Motor neuron (in vitro differentiated cells): Measurements from ENCODE around the gene PANK3. TPM values are rescaled to one million over a fixed set of nuclear protein-coding genes. Genes with fewer than 3 reads are reported as not detected.
"Not testable (repeated sequence)": the region's sequence is repeated elsewhere in the genome, so short reads cannot be mapped to it uniquely, and the experiment has no call there.

ENCODE experiments used
- ATAC-seq, 8 experiments: fragments of 200-7000 bp; cut with Tn5 transposase; replicated peaks in 6 of 8; 2 replicates each; pipeline ENCODE4 v1.8.0; 2021; ENCODE audit warnings: mild to moderate bottlenecking in 8 of 8, moderate library complexity in 8 of 8
- H3K27ac ChIP-seq, 2 donors: fragments of 250-450 bp; sonication (Bioruptor Pico); 2 replicates each; pipeline ENCODE4 v1.9.0; 2021; ENCODE audit warnings: antibody characterized with exemption in 2 of 2, mild to moderate bottlenecking in 2 of 2, moderate library complexity in 1 of 2
- H3K4me1 ChIP-seq, 2 donors: fragments of 250-450 bp; sonication (Bioruptor Pico); replicated peaks in 1 of 2; 2 replicates each; pipeline ENCODE4 v1.6.1; 2021; ENCODE audit warnings: antibody characterized with exemption in 2 of 2, mild to moderate bottlenecking in 2 of 2, moderate library complexity in 1 of 2
- H3K4me3 ChIP-seq, 5 donors: fragments of 250-450 bp; sonication (Bioruptor Pico); 2 replicates each; pipeline ENCODE4 v1.9.0; 2021; ENCODE audit warnings: antibody characterized with exemption in 5 of 5, mild to moderate bottlenecking in 5 of 5, moderate library complexity in 4 of 5
- WGBS, 10 experiments: fragments of 450-650 bp; shearing (Covaris generic); methylation state at CpG; one replicate each; pipeline ENCODE4 v1.0.0; 2022; 5-methylcytosine and 5-hydroxymethylcytosine counted together
- in situ Hi-C, 9 experiments: fragments of 400-800 bp; cut with MboI; loops; one replicate each; pipeline ENCODE4 v1.15.0; 2021; ENCODE audit warnings: low sequenced_read_pairs in 9 of 9, low pct_unique_long_range_greater_than_20kb in 2 of 9; ENCODE audit not compliant: unreplicated experiment in 9 of 9
- total RNA-seq, 8 experiments: library from RNA; unstranded; fragments of 300-600 nt; gene quantifications; 2 replicates each; pipeline versions ENCODE4 v1.2.3 to v1.2.4, GENCODE V29; 2022

The PANK3 gene
- total RNA-seq, 8 experiments from 2014 or later, result 44.3 to 82.0 (median 65.6) TPM

DNA sequence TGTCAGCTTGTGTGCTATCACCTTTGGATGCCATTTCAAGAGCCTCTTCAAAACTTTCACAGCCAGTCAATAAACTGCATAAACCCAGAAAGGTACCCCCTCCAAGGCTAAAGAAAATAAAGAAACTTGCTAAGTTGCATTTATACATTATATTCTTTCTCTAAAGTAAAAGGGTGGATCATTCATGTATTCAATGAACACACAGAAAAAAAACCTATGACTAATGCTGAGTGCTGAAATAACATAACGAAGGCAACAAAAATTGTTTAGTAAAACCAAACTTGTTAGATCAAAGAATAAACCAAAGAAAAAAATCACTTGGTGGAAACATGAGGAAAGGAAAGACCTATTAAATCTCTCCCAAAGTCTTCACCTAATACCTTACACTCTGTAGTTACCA lies 15.2 kb downstream of the PANK3 start:
- peak in 2 of 8 experiments; percentile 52 to 54 for ATAC-seq
- H3K27ac ChIP-seq, result no peak overlapping the region
- WGBS, 10 experiments, result 22 to 100% (median 71%) methylated on average over 1 of the region's 1 CpG; no CpG with 5 or more reads in 1 of the 10 experiments
- no peaks in the 10 kb centered on the region for H3K4me1 ChIP-seq
- in situ Hi-C loops, result no loop called here
- no peak overlapping the region for H3K4me3 ChIP-seq

DNA sequence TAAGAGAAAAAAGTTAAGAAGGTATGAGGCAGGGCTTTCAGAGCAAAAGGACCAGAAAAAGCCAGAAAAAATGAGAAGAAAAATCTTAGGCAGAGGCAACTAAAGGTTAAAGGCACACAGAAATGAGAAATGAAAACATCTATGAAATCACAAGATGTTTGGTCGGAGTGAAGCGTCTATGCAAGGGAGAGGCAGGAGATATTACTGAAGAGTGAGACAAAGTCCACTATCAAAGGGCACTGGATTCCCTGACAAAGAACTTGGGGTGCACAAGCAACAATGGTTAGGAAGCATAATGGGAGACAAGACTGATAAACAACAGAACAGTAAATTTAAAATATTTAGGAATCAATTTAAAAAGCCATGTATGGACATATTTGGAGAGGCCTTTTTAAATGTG lies 16.9 kb downstream of the PANK3 start:
- no peak overlapping the region for H3K4me3 ChIP-seq
- ATAC-seq, result no peak
- in situ Hi-C loops, result no loop called here
- no peak overlapping the region for H3K27ac ChIP-seq
- no peaks in the 10 kb centered on the region for H3K4me1 ChIP-seq
- WGBS, 10 experiments, result 55 to 100% (median 94%) methylated on average over 2 of the region's 2 CpGs; no CpG with 5 or more reads in 2 of the 10 experiments

DNA sequence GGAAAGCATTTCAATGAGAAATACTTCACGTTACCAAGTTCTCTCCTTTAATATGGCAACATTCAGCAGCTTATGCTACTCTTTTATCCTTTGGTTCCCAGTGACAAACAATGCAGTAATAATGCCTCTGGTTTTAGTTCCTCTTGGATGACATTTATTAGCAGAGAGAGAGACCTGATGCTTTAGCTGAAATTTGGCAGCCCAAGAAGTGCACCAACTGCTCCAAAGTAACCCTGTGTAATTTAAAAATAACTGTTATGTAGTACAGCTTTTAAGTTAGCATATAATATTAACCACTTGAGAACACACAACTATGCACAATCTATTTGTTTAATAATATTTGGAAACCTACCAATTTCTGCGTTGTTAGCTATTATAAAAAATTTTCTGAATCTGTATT lies 21.8 kb downstream of the PANK3 start:
- in situ Hi-C loops, result no loop called here
- Histone ChIP-seq H3K4me3 (no peak overlapping the region), H3K27ac (no peak overlapping the region), H3K4me1 (no peaks in the 10 kb centered on the region)
- WGBS, 10 experiments, result 86 to 100% (median 100%) methylated on average over 1 to 2 of the region's 2 CpGs; no CpG with 5 or more reads in 2 of the 10 experiments
- no peak for ATAC-seq

DNA sequence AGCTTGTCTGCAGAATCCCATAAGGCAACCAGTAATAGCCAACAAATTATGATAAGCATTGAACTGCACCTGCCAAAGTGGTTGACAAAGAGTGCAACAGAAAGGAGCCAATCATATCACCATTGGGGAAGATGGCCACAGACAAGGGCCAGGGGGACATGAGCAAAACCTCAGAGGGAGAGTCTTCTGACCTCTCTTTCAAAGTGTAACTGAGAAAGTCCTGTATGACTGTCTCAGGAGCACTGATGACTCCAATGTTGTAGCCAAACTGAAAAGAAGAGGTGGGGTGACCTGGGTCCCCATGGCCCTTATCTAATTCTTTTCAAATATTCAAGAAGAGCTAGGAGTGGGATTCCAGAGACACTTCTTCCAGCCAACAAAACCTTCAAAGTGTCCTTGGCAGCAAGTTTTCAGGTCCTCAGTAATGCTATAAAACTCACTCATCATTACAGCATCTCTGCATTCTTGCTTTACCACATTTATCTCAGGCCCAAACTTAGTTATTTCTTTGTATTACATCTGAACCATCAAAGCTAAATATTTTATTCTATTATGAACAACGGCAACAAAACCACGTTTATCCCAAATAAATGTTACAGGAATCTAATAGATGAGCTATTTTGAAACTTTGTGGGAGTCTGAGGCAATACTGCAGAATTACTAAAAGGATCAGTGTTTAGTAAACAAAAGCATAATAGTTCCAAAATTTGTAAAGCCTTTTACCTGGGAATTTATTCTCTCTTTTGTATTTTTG lies 25.6 kb downstream of the PANK3 start:
- in situ Hi-C loops, result no loop called here
- WGBS, 10 experiments, result 70 to 100% (median 96%) methylated on average over 1 to 2 of the region's 2 CpGs
- H3K4me3 ChIP-seq, result no peak overlapping the region
- no peaks in the 10 kb centered on the region for H3K4me1 ChIP-seq
- ATAC-seq, result no peak
- H3K27ac ChIP-seq, result no peak overlapping the region

DNA sequence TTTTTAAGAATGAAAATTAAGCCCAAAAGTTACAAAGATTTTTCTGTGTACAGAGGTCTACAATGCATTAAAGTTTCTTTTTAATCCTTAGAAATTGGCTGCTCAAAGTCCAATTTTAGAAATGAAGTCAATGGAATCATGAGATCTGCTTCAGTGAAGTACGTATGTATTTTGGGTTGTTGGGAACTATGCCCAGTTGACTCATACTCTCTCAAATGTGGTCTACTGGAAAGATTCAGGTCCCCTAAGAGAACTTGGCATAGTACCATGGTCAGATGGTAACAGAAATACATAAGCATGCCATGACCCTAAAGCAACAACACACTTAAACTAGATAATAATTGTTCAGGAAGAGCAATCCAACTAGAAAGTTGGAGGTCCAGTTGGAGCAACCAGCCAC lies 27.0 kb downstream of the PANK3 start:
- in situ Hi-C loops, result no loop called here
- Histone ChIP-seq H3K27ac (no peak overlapping the region), H3K4me1 (no peaks in the 10 kb centered on the region), H3K4me3 (no peak overlapping the region)
- peak in 3 of 8 experiments; percentile 20 to 62 (median 40) for ATAC-seq
- 14 to 100% (median 50%) methylated on average over 1 of the region's 1 CpG; no CpG with 5 or more reads in 6 of the 10 experiments for WGBS, 10 experiments

DNA sequence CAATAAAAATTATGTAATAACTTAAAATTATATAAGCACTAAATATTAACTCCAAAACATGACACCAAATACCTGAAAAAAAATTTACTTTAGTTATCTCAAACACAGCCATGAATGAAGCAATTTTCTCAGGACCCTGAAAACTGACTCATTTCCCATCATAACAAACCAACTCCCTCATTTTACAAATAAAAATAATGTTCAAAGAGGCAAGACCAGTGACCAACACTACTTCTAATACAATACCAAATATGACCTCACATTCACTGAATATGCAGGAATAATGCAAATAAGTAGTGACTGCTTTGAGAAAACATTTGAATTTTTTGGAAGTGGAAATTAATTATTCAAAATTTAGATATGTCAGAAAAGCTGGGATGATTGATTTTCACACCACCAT lies 28.5 kb downstream of the PANK3 start:
- Histone ChIP-seq H3K27ac (no peak overlapping the region), H3K4me3 (no peak overlapping the region), H3K4me1 (no peaks in the 10 kb centered on the region)
- ATAC-seq, result peak in 3 of 8 experiments; percentile 70 to 92 (median 91)
- in situ Hi-C loops, result no loop called here

DNA sequence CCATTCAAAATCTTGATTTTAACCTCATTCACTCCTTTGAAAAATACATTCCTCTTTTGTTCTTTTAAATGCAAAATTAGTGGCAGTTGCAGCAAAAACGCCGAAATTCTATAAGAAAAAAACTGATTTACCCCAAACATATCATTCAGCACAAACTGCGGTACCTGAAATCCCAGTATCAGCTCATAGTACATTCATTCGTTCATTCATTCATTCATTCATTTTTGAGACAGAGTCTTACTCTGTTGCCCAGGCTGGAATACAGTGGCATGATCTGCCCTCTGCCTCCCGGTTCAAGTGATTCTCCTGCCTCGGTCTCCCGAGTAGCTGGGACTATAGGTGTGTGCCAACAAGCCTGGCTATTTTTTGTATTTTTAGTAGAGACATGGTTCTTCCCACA lies 29.6 kb downstream of the PANK3 start:
- no peak for ATAC-seq
- no peak overlapping the region for H3K27ac ChIP-seq
- H3K4me1 ChIP-seq, result no peaks in the 10 kb centered on the region
- H3K4me3 ChIP-seq, result no peak overlapping the region
- in situ Hi-C loops, result no loop called here
- WGBS, 10 experiments, result 86 to 100% (median 95%) methylated on average over 3 to 7 of the region's 7 CpGs; no CpG with 5 or more reads in 2 of the 10 experiments

DNA sequence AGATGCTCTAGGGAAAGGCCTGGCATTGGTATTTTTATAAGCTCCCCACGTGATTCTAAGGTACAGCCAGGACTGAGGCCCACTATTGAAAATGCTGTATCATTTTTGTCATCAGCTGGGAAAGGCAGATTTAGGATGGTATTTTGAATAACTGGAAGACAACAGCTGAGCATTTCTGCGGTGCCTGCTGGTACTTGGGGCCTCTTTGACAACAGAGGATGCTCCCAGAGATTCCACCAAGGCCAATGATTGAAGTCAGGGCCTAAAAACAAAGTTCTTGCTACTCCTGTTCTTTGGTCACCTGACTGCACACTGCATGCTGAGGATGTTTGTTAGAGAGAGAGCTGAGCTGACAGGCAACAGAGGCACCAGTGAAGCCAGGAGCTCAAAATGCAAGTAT lies 42.0 kb downstream of the PANK3 start:
- 17 to 78% (median 62%) methylated on average over 1 to 2 of the region's 2 CpGs; no CpG with 5 or more reads in 4 of the 10 experiments for WGBS, 10 experiments
- Histone ChIP-seq H3K4me1 (peaks cover 6 to 11% of the 10 kb centered on the region in 2 donors), H3K27ac (no peak overlapping the region), H3K4me3 (no peak overlapping the region)
- in situ Hi-C loops, result no loop called here
- no peak for ATAC-seq

DNA sequence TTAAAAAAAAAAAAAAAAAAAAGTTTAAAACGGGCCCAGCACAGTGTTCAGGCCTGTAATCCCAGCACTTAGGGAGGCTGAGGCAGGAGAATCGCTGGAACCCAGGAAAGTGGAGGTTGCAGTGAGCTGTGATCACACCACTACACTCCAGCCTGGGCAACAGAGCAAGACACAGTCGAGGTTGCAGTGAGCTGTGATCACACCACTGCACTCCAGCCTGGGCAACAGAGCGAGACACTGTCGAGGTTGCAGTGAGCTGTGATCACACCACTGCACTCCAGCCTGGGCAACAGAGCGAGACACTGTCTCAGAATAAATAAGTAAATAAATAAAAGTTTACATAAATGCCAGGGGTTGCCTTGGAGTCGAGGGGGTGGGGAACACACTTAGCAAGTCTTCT lies 44.8 kb downstream of the PANK3 start:
- 50 to 100% (median 83%) methylated on average over 1 to 5 of the region's 7 CpGs; no CpG with 5 or more reads in 4 of the 10 experiments for WGBS, 10 experiments
- H3K27ac ChIP-seq, H3K4me3 ChIP-seq, in situ Hi-C loops, ATAC-seq: not testable (repeated sequence)
- peaks cover 28 to 32% of the 10 kb centered on the region in 2 donors for H3K4me1 ChIP-seq

DNA sequence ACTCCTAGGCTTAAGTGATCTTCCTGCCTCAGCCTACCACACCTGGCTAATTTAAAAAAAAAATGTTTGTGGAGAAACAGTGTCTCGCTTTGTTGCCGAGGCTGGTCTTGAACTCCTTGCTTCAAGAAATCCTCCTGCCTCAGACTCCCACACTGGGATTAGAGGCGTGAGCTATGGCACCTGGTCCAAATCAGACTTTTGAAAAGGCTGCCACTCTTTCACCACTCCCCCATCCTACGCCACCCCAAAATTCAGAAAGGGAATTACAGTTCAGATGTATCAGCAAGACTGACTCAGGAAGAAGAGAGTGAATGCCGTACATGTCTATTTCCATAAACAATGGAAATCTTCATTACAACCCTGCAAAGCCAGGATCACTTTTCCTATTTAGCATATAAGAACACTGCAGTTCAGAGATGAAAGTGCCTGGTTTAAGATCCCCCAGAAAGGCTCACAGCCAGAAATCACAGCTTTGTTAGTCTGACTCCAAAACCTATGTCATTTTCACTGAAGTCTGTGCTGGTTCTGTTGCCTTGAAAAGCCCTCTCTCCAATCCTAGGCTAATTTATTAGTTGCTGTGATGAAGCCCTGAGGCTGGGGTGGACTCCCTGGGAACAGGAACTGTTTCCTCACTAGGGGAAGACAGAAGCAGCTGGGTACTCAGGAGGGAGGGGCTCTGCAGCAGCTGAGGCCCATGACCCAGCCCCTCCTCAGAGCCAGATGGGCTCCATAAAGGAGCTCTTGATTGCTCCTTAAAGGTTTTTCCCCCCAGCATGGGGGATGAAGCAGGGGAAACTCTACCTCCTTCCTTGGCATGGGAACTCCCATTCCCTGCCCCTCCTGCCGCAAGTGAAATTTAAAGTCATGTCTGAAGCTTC lies 46.9 kb downstream of the PANK3 start:
- WGBS, 10 experiments, result 8 to 90% (median 64%) methylated on average over 1 to 5 of the region's 6 CpGs
- Histone ChIP-seq H3K27ac (no peak overlapping the region), H3K4me3 (no peak overlapping the region), H3K4me1 (peaks cover 28 to 36% of the 10 kb centered on the region in 2 donors)
- ATAC-seq, result peak; percentile 16 to 87 (median 23)
- in situ Hi-C loops, result no loop called here

DNA sequence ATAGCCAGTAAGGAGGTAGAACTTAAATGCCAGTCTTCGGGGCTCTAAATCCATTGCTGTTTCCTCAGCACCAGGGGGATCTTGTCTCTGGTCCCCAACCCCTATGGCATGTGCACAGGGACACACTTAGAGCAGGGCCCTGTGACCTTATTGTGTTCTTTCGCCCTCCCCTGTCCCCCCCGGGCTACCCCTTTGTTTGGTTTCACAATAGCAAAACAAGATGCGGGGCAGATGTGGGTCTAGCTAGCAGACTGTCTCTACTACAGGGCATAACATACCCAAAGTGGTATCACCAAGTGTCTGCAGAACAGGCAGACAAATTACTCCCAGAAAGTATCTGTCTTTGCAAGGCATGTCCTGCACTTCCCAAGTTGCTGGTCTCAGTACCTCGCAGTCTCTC lies 48.0 kb downstream of the PANK3 start:
- H3K27ac ChIP-seq, result no peak overlapping the region
- in situ Hi-C loops, result no loop called here
- H3K4me1 ChIP-seq, result peaks cover 28 to 36% of the 10 kb centered on the region in 2 donors
- 0 to 100% (median 73%) methylated on average over 1 to 3 of the region's 5 CpGs; no CpG with 5 or more reads in 4 of the 10 experiments for WGBS, 10 experiments
- no peak for ATAC-seq
- H3K4me3 ChIP-seq, result no peak overlapping the region

DNA sequence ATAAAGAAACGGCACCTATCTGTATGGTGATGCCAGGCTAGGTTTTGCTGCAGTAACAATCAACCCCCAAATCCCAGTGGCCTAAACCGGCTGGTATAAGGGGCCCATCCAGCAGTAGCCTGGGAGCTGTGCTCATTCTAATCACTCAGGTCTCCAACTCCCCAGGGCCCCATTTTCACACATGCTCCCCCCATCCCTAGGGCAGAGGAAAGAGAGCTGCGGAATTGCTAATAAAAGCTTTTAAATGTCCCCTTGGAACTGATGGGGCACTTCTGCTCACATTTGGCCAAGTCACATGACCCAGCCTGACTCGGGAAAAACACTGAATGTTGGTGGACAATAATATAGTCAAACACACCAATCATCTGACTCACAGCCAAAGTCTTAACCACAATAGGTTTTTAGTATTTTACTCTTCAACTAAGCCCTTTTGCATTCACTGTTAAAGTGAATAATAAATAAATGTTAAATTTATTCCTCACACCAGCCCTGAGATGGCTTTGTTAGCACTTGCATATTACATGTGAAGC lies 48.5 kb downstream of the PANK3 start:
- WGBS, 10 experiments, result 0 to 90% (median 73%) methylated on average over 1 to 4 of the region's 4 CpGs; no CpG with 5 or more reads in 1 of the 10 experiments
- in situ Hi-C loops, result no loop called here
- Histone ChIP-seq H3K4me3 (peak overlapping the region in 1 of 5 donors; percentile 62), H3K4me1 (peaks cover 28 to 34% of the 10 kb centered on the region in 2 donors), H3K27ac (no peak overlapping the region)
- no peak for ATAC-seq
